Limb (tissue), 2 donors: ENCODE data around the gene TOMM20.
"Not testable (repeated sequence)": the region's sequence is repeated elsewhere in the genome, so short reads cannot be mapped to it uniquely, and the experiment has no call there.

ENCODE experiments used
- DNase-seq, 2 donors: peaks; one replicate each; pipeline ENCODE4 v3.0.0-alpha.2; 2016; ENCODE audit errors: extremely low spot score in 2 of 2

The TOMM20 gene

DNA sequence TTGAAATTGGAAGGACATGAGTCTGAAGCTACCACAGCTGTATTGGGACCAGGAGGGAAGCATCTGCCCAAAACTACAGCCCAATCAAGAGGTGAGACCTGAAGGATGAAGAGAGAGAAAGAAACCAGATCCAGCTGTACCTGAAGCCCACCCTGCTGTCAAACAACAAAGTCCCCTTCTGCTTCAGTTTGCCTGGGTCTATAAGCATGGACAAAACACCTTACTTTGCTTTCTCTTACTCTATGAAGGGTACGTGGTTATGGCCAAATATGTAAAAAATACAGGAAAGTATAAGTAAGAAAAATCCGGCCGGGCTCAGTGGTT, 26.4 kb downstream of the TOMM20 start:
- DNase-seq, result no peak

- no peak for DNase-seq
Measured at GRCh38 chr1:235101558-235102258, 26.9 kb downstream of the TOMM20 start.

DNA sequence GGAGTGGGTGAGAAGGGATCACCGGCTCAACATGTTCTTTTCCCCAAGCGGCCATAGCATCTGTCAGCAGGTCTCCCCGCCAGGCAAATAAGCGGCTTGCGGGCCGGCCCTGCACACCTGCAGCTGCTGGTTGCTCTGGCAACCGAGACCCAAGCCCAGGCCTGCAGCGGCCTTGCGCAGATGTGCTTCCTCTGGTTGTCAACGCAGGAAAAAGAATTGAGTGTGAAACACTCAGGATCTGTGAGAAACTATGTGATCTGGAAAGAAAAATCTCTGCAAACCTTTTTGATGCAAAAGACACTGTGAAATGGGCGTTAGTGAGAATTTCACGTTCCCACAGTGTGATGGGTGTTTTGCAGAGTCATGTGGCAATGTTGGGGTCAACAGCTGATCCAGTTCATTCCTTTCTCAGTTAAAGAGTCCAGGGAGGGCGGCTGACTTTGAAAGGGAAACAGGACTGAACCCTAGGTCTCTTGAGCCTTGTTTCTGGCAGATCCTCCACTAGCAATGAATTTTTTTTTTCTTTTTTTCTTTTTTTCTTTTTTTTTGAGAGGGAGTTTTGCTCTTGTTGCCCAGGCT, 28.4 kb downstream of the TOMM20 start:
- DNase-seq, result no peak

DNA sequence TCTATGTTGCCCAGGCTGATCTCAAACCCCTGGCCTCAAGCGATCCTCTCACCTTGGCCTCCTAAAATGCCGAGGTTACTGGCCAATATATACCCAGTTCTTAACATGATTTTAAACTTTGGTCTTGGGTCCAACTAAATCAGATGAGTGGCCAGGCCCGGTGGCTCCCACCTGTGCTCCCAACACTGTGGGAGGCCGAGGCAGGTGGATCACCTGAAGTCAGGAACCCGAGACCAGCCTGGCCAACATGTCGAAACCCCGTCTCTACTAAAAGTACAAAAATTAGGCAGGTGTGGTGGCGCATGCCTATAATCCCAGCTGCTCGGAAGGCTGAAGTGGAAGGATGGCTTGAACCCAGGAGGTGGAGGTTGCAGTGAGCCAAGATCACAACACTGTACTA, 29.6 kb downstream of the TOMM20 start:
- no peak for DNase-seq

- no peak for DNase-seq
Measured at GRCh38 chr1:235098547-235098946, 30.1 kb downstream of the TOMM20 start.

- DNase-seq, result not testable (repeated sequence)
Measured at GRCh38 chr1:235097501-235097900, 31.1 kb downstream of the TOMM20 start.

DNA sequence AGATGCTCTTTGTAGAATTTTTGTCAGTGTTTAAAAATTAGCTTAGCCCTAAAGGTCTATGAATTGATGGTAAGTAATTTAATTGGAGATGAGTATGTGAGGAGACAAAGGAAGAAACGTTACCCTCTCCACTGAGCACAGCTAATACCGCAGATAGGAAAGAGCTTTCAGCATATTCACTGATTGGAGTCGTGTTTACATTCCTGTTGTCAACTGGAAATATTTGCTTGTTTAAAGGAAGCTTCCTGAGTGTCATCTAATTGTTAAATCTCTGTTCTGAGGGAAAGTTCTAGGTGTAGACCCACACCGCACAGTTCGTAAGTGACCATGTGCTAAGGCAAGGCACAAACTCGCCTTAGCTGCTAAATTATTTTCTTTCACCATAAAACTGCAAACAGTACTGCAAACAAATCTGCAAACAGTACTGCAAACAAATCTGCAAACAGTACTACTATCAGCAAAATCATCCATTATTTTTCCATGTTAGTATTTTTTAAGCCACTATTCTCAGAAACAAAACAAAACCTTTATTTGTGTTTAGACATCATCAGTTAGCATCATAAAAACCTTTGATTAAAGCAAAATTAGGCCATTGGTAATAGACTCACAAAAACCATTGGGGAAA, 32.6 kb downstream of the TOMM20 start:
- no peak for DNase-seq

DNA sequence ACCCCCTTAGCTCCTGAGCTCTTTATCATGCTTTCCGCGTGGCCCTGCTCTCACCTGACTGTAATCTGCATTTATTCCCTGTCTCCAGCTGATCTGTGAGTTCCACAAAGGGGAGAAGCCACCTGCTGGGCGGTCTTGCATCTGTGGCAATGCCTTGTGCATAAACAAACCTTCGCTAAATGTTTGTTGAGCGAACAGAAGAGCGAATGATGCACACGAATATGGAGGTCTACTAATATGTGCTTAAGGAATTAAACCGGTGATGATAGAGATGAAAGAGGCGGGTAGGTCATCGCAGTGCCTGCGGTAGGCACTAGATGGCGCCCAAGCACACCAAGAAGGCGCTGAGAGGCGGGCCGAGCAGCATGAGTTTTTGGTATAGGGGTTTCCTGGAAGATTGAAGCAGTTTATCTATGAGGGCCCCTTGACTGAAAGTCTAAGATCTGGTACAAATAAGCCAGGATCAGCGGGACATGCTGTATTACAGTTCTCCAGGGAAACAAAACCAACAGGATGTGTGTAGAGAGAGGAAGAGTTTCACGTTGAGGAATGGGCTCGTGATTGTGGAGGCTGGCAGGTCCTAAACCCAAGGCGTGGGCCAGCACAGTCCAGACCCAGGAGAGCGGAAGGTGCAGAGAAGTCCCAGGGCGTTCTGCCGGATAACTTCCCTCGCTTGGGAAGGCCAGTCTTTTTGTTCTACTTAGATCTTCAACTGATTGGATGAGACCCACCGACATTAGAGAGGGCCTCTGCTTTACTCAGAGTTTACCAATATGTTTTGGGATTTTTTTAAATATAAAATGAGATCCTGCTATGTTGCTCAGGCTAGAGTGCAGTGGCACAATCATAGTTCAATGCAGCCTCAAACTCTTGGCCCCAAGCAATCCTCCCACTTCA, 34.7 kb downstream of the TOMM20 start:
- peak; percentile 77 to 90 for DNase-seq

- peak in 1 of 2 donors; percentile 72 for DNase-seq
Measured at GRCh38 chr1:235093013-235093695, 35.5 kb downstream of the TOMM20 start.

- DNase-seq, result not testable (repeated sequence)
Measured at GRCh38 chr1:235092415-235092814, 36.2 kb downstream of the TOMM20 start.

GRCh38 chr1:235092045-235092406, 36.6 kb downstream of the TOMM20 start:
- not testable (repeated sequence) for DNase-seq

DNA sequence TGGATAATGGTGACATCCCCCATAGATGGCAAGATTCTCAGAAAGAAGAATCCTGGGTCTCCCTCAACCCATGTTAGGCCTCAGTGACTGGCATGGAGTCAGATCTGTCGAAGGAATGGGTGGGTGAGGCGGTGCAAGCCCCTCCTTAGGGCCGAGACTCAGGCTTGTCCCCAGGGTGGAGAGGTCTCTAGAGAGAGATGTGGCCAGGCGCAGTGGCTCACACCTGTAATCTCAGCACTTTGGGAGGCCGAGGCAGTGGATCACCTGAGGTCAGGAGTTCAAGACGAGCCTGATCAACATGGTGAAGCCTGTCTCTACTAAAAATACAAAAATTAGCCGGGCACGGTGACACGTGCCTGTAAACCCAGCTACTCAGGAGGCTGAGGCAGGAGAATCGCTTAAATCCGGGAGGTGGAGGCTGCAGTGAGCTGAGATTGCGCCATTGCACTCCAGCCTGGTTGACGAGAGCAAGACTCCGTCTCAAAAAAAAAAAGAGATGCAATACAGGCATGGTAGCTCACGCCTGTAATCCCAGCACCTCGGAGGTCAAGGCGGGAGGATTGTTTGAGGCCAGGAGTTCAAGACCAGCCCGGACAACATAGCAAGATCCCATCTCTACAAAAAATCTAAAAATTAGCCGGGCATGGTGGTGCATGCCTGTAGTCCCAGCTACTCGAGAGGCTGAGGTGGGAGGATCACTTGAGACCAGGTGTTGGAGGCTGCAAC, 37.2 kb downstream of the TOMM20 start:
- DNase-seq, result not testable (repeated sequence)

DNA sequence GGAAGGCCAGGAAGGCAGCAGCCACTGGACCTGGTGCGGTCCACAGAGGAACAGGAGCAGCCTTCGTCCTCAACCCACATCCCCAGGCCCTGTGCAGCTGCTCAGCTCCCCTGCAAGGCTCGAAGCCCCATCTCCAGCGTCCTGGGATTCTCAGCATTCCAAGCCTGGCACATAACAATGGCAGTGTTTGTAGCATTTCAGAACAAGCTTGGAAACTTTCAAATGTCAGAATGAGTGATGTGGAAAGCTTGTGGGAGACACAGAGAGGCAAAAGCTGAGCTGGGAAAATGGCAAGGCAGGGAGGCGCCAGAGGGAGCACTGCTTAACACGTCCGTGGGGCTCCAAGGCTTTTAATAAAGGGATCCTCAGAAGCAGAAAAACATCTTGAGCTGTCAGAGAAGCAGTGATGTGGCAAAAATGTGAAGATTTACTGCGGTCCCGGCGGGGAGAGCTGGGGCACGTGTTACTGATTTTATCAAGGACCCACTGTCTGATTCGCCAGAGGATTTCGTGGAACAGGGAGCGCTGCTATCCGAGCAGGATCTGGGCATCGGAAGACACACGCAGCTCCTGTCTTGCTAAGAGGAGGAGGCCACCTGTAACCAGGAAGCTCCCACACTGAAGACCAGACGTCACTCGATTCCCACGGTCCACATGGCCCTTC, 38.1 kb downstream of the TOMM20 start:
- peak in 1 of 2 donors; percentile 62 for DNase-seq

- DNase-seq, result no peak
Measured at GRCh38 chr1:235088907-235089306, 39.7 kb downstream of the TOMM20 start.

- DNase-seq, result no peak
Measured at GRCh38 chr1:235088430-235088829, 40.2 kb downstream of the TOMM20 start.

GRCh38 chr1:235087906-235088305, 40.7 kb downstream of the TOMM20 start:
- DNase-seq, result no peak

GRCh38 chr1:235085411-235086117, 43.1 kb downstream of the TOMM20 start:
- not testable (repeated sequence) for DNase-seq

DNA sequence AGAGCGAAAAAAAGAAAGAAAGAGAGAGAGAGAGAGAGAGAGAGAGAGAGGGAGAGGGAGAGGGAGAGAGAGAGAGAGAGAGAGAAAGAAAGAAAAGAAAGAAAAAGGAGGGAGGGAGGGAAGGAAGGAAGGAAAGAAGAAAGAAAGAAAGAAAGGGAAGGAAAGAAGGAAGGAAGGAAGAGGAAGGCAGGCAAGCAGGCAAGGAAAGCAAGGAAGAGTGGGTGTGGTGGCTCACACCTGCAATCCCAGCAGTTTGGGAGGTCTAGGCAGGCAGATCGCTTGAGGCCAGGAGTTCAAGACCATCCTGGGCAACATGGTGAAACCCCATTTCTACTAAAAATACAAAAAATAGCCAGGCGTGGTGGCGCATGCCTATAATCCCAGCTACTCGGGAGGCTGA, 47.8 kb downstream of the TOMM20 start:
- not testable (repeated sequence) for DNase-seq

GRCh38 chr1:235080297-235080657, 48.4 kb downstream of the TOMM20 start:
- not testable (repeated sequence) for DNase-seq
